Ishikawa (cell line): ENCODE results near the gene EIF4ENIF1.

Source experiments
- CEBPB ChIP-seq: IDR thresholded peaks from 2 replicates; pipeline ENCODE4 v1.6.1; 2012
- CREB1 ChIP-seq: IDR thresholded peaks from 2 replicates; pipeline ENCODE4 v1.6.1; 2012; ENCODE audit warnings: low read depth
- EGR1 ChIP-seq: IDR thresholded peaks from 2 replicates; pipeline ENCODE4 v1.6.1; 2012
- EP300 ChIP-seq: IDR thresholded peaks from 2 replicates; pipeline ENCODE4 v1.6.1; 2012; ENCODE audit warnings: borderline replicate concordance
- NFIC ChIP-seq: IDR thresholded peaks from 2 replicates; pipeline ENCODE4 v1.6.1; 2012
- RAD21 ChIP-seq: IDR thresholded peaks from 2 replicates; pipeline ENCODE4 v1.6.1; 2012; ENCODE audit warnings: low read depth
- TCF12 ChIP-seq: IDR thresholded peaks from 2 replicates; pipeline ENCODE4 v1.6.1; 2012; ENCODE audit warnings: low read depth
- USF1 ChIP-seq: IDR thresholded peaks from 2 replicates; pipeline ENCODE4 v1.6.1; 2012
- YY1 ChIP-seq: IDR thresholded peaks from 2 replicates; pipeline ENCODE4 v1.6.1; 2012; ENCODE audit warnings: low read depth
- ZBTB7A ChIP-seq: IDR thresholded peaks from 2 replicates; pipeline ENCODE4 v1.6.1; 2012; ENCODE audit warnings: low read depth
- TF ChIP-seq, protein P1 (sequence below): IDR thresholded peaks from 2 replicates; pipeline ENCODE4 v1.6.1; 2012
- TF ChIP-seq, protein P2 (sequence below): IDR thresholded peaks from 2 replicates; pipeline ENCODE4 v1.6.1; 2012; ENCODE audit warnings: low read depth, mild to moderate bottlenecking

DNA sequence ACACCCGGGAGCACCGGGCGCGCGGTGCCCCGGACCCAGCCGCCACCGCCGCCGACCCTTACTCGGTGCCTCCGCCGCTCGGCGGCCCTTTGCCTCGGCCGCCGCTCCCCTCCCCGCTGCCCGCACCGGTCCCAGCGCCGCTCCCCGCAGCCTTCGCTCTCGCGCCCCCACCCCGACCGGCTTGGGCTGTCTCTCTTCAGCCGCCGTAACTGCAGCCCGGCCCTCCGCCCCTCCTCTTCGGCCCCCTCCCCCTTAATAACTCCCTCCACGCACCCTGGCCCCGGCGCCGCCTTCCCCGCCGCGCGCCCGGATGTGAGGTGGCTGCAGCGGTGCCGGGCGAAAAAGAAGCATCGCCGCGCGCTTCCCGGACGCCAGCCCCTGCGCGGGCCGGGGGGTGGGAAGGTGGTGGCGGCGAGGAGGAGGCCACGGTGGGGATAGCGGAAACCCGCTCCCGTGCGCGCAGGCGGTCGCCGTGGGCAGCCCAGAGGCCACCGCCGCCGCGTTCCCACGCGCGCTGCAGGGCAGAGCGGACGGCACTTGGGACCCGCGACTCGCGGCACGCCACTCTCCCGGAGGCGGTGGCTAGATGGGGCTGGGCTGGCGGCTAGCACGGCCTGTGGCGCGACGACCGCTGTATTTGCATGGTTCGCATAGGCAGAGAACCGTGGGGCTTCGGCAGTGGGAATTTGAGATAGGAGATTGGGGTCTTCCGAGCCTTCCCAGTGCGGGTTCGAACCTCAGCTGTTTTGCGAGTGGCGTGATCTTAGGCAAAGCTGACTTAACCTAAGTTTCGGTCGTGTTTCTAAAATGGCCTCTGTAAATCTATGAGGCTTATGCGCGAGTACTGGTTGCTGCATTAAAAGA is at the start of gene EIF4ENIF1:
- no peak for TF ChIP-seq EGR1
- TF ChIP-seq EP300 = peak; percentile 26; the same call in 1 of the 2 replicates
- peak; percentile 57; the same call in 1 of the 2 replicates for TF ChIP-seq TCF12
- no peak for TF ChIP-seq CREB1
- TF ChIP-seq ZBTB7A = peak; percentile 53; the same call in 1 of the 2 replicates
- TF ChIP-seq CEBPB = no peak
- TF ChIP-seq RAD21 = no peak
- no peak for TF ChIP-seq USF1
- TF ChIP-seq, protein P1, sequence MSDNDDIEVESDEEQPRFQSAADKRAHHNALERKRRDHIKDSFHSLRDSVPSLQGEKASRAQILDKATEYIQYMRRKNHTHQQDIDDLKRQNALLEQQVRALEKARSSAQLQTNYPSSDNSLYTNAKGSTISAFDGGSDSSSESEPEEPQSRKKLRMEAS = peak; percentile 86
- TF ChIP-seq NFIC = no peak; the same call in 1 of the 2 replicates
- TF ChIP-seq YY1 = no peak; the same call in 1 of the 2 replicates
- TF ChIP-seq, protein P2, sequence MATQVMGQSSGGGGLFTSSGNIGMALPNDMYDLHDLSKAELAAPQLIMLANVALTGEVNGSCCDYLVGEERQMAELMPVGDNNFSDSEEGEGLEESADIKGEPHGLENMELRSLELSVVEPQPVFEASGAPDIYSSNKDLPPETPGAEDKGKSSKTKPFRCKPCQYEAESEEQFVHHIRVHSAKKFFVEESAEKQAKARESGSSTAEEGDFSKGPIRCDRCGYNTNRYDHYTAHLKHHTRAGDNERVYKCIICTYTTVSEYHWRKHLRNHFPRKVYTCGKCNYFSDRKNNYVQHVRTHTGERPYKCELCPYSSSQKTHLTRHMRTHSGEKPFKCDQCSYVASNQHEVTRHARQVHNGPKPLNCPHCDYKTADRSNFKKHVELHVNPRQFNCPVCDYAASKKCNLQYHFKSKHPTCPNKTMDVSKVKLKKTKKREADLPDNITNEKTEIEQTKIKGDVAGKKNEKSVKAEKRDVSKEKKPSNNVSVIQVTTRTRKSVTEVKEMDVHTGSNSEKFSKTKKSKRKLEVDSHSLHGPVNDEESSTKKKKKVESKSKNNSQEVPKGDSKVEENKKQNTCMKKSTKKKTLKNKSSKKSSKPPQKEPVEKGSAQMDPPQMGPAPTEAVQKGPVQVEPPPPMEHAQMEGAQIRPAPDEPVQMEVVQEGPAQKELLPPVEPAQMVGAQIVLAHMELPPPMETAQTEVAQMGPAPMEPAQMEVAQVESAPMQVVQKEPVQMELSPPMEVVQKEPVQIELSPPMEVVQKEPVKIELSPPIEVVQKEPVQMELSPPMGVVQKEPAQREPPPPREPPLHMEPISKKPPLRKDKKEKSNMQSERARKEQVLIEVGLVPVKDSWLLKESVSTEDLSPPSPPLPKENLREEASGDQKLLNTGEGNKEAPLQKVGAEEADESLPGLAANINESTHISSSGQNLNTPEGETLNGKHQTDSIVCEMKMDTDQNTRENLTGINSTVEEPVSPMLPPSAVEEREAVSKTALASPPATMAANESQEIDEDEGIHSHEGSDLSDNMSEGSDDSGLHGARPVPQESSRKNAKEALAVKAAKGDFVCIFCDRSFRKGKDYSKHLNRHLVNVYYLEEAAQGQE = no peak
